Measurements from ENCODE around the gene DYNC1I2.

The DYNC1I2 gene

DNA sequence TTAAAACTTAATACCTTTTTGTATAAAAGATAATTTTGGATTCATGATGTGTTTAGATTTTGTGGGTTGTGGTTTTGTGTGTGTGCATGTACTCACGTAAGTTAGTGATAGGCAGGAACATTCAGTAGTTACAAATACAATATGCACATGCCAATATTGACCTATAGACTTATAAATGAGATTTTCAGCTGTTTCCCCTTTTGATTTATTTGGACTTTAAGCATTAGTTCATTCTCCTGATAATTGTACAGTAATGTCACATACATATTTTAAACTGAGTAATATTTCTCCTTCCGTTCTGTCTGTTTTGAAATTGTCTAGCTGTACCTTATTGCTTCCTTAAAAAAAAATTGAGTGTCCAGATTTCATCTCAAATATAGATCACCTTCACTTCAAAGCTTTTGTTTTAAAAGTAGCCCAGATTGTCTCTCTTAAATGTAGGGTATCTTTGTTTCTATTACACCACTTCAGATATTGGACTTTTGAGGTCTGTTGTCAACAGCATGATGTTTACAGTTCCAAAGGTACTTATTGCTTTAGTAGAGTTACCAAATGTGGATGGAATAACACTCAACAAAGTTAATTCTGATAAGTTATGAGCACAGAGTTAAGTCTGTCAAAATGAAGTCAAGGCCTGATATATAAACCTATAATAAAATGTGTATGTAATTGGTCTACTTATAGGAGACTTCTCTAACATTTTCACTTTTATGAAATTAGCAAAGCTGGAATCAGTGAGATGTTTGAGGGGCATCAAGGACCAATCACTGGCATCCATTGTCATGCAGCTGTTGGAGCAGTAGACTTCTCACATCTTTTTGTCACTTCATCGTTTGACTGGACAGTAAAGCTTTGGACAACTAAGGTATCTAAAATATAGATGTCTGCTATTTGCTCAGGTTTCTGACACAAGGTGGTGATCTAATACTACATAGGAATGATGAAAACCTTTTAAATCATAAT, 42.0 kb downstream of the DYNC1I2 start:
- no peak for DNase-seq (ENCODE audit: low read depth, low spot score)
- TF ChIP-seq CTCF (IDR thresholded peaks at IDR 0.05; ENCODE audit: low read depth, low read length), result no peak
- in situ Hi-C loops (cut with HindIII; ENCODE audit: low sequenced_read_pairs), result no loop called here

DNA sequence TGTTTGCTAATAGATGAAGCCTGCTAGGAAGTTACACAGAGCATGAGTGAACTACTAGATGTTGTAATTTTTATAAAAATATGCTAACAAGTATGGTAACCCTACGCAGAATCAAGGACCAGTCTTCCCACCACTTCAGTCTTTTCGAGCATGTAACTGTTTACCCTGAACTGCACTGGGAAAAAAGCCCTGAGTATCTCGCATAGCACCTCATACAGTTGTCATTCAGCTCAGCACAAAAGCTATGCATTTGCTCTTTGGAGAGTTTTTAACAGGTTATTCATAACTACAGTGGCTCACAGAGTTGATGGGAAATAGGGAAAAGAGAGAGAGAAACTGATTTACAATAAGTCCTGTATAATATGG, 42.7 kb downstream of the DYNC1I2 start:
- TF ChIP-seq CTCF (IDR thresholded peaks at IDR 0.05; ENCODE audit: low read depth, low read length), result no peak
- in situ Hi-C loops (cut with HindIII; ENCODE audit: low sequenced_read_pairs), result no loop called here

More for the DNA sequence above, 42.0 kb downstream of the DYNC1I2 start:
- H3K4me3 ChIP-seq (ENCODE audit: low read depth, low read length), result no peak overlapping the region

DNA sequence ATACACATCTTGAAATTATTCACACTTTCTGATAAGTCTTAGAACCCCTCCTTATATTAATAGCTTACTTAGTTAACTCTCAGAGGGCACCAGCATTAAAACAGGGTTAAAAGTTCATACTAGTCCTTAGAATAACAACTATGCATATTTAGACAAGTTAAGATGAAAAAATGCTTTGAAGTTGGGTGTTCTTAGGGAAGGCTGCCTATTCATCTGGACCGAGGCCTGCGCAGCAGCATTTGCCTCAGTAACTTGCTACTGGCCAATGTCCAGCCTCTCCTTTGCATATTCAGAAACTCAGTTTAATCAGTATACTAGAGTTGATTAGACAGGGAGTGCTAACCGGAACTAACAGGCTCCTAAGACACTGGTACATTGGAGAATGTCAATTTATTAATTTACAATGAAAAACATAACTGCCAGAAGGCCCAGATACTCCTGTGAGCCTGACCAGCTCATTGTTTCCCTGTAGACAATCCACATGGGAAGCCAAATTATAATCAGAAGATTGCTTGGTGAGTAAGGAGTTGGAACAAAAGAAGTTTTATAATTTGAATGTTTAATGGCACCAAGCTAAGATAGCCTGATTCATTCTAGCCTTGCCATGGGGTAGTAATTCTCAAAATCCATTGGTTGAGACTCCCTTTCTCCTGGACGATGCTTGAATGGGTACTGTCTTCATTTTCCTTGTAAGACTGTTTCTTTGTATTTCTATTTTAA, 48.9 kb downstream of the DYNC1I2 start:
- H3K4me3 ChIP-seq (ENCODE audit: low read depth, low read length), result no peak overlapping the region
- no peak for TF ChIP-seq CTCF (IDR thresholded peaks at IDR 0.05; ENCODE audit: low read depth, low read length)
- no peak for DNase-seq (ENCODE audit: low read depth, low spot score)
- in situ Hi-C loops (cut with HindIII; ENCODE audit: low sequenced_read_pairs), result no loop called here

More for the DNA sequence above, 42.7 kb downstream of the DYNC1I2 start:
- no peak overlapping the region for H3K4me3 ChIP-seq (ENCODE audit: low read depth, low read length)
- DNase-seq (ENCODE audit: low read depth, low spot score), result no peak

DNA sequence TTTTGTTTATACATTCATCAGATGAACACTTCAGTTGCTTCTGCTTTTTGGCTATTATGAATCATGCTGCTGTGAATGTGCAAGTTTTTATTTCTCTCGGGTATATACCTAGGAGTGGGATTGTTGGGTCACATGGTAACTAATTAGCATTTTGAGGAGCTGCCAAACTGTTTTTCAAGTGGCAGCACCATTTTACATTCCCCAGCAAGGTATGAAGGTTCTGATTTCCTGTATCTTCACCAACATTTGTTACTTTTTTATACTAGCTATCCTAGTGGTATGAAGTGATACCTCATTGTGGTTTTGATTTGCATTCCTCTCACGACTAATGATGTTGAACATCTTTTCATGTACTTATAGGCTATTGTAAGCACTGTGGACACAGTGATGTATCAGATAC, 53.9 kb downstream of the DYNC1I2 start:
- DNase-seq (ENCODE audit: low read depth, low spot score), result peak; percentile 58
- H3K4me3 ChIP-seq (ENCODE audit: low read depth, low read length), result no peak overlapping the region
- TF ChIP-seq CTCF (IDR thresholded peaks at IDR 0.05; ENCODE audit: low read depth, low read length), result no peak
- in situ Hi-C loops (cut with HindIII; ENCODE audit: low sequenced_read_pairs), result no loop called here

- DNase-seq (ENCODE audit: low read depth, low spot score), result no peak
- no peak for TF ChIP-seq CTCF (IDR thresholded peaks at IDR 0.05; ENCODE audit: low read depth, low read length)
- no peak overlapping the region for H3K4me3 ChIP-seq (ENCODE audit: low read depth, low read length)
- in situ Hi-C loops (cut with HindIII; ENCODE audit: low sequenced_read_pairs), result no loop called here
These were observed 55.5 kb downstream of the DYNC1I2 start for GRCh38 chr2:171742760-171743159.

DNA sequence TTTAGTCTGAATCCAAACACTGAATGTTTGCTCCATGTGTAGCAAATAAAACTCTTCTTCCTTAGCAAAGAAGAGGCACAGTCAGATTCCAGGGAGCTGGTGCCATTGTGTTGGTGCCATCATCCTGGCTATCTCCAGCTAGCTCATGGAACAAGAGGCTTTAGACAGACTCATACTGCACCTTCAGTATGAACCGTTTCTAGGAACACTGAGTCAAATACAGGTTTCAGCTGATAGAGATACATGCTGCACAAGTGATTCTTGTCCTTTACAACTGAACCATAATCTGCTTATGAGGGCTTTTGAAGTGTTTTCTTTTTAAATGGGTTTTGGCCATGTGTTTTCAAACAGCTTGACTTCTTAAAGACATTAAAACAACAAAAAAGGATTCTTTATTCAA, 57.9 kb downstream of the DYNC1I2 start:
- in situ Hi-C loops (cut with HindIII; ENCODE audit: low sequenced_read_pairs), result no loop called here
- no peak for TF ChIP-seq CTCF (IDR thresholded peaks at IDR 0.05; ENCODE audit: low read depth, low read length)
- DNase-seq (ENCODE audit: low read depth, low spot score), result no peak

More for the DNA sequence above, 57.9 kb downstream of the DYNC1I2 start:
- H3K4me3 ChIP-seq (ENCODE audit: low read depth, low read length), result no peak overlapping the region
